Stimulated activated CD8-positive, alpha-beta memory T cell treated with anti-CD3 and anti-CD28 coated beads, Interleukin-12 subunit alpha, Interleukin-12 subunit beta, amount 100 ng/mL, for 4 hours (primary cell): ENCODE measurements around the gene ABHD14A.

Experiments used
- DNase-seq: peaks from one replicate; pipeline ENCODE4 v3.0.0-alpha.2; 2020; ENCODE audit warnings: low read depth

The ABHD14A gene

GRCh38 chr3:52020796-52021195, 45.9 kb downstream of the ABHD14A start:
- DNase-seq: no peak

GRCh38 chr3:52021489-52022268, 46.8 kb downstream of the ABHD14A start:
- DNase-seq: no peak

DNA sequence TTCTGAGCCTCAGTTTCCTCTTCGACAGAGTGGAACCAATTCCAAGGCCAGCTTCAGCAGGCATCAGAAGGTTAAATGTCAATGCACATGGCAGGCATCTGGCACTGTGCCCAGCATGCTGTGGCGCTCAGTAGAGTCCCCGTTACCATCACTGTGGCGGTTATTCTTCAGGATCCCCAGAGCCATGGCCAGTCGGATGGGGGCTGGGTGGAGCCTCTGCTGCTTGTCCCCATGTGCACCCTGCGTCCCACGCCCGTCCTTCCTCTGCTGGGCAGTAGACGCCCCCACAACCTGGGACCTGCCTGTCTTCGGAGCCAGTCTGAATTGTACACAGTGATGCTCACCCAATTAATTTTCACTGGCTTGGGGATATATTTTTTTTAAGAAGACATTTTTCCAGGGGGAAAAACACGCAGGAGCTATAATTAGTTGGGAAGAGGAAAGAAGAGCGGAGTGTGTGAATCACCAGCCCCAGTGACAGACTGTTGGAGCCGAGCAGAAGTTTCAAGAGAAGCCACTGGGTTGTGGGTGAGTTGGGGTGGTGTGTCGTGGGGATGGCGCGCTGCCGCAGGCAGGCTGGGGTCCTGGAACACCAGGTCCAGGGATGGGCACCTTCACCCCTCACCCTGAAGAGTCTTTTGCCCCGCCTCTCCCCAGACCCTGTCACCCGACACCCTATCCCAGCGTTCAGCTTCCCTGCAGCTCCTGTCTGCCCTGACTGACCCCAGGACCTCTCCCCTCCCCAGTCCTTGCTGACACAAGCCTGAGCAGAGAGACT, 47.6 kb downstream of the ABHD14A start:
- no peak for DNase-seq

- no peak for DNase-seq
Observed at GRCh38 chr3:52023101-52023770, 48.4 kb downstream of the ABHD14A start.

- DNase-seq: no peak
Observed at GRCh38 chr3:52023860-52024764, 49.2 kb downstream of the ABHD14A start.

- no peak for DNase-seq
Observed at GRCh38 chr3:52024765-52025452, 50.0 kb downstream of the ABHD14A start.

DNA sequence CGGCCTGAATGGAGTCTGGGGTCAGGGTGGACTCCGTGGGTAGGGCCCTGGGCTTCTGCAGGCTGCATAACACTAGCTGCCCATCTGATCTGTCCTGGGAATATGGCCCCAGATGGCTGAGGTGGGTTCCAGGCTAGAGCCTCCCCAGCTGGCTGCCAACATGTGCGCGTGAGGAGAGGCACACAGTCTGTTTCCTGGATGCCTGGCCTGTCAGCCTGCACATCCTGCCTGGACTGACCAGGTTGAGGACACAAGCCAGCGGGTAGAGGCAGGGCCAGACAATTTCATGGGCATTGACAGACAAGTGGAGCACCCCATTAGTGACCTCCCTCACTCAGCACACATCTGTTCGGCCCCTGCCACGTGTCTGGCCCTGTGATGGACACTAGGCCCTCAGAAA, 50.6 kb downstream of the ABHD14A start:
- DNase-seq: no peak

DNA sequence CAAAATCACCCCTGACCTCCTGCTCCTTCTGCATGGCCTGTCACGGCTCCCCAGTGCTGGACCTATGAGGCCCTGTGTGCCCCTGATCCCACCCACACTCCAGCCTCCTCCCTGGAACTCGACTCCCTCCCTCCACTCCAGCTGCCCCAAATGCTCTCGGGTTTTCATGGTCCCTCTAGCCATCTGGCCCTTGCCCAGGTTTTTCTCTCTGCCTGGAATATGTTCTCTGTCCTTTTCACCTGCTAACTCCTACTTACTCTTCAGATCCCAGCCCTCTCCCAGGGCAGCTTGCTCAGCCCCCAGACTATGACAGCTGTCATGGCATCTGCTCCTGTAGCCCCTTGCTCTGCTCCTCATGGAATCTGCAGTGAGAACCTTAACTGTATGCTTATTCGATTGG, 51.2 kb downstream of the ABHD14A start:
- no peak for DNase-seq

- no peak for DNase-seq
Observed at GRCh38 chr3:52028572-52028971, 53.7 kb downstream of the ABHD14A start.

DNA sequence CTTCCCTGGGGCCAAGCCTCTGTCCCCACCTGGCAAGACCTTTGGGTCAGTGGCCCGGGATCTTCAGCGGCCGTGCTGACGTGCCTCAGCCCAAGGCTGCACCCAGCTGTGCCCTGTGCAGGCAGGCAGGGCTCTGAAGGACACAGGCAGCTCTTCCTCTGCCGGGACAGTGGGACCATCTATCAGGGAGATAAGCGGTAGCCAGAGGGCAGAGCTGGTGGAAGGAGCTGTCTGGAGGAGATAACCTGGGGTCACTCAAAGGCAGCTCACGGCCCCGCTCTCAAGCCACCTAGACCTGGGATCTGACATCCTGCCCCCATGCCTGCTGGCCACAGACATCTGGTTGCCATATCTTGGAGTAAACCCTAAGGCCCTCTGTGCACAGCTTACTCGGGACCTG, 54.2 kb downstream of the ABHD14A start:
- no peak for DNase-seq

- no peak for DNase-seq
Observed at GRCh38 chr3:52029535-52029934, 54.7 kb downstream of the ABHD14A start.
